ENCODE results near the gene MTHFD1L.

The MTHFD1L gene

DNA sequence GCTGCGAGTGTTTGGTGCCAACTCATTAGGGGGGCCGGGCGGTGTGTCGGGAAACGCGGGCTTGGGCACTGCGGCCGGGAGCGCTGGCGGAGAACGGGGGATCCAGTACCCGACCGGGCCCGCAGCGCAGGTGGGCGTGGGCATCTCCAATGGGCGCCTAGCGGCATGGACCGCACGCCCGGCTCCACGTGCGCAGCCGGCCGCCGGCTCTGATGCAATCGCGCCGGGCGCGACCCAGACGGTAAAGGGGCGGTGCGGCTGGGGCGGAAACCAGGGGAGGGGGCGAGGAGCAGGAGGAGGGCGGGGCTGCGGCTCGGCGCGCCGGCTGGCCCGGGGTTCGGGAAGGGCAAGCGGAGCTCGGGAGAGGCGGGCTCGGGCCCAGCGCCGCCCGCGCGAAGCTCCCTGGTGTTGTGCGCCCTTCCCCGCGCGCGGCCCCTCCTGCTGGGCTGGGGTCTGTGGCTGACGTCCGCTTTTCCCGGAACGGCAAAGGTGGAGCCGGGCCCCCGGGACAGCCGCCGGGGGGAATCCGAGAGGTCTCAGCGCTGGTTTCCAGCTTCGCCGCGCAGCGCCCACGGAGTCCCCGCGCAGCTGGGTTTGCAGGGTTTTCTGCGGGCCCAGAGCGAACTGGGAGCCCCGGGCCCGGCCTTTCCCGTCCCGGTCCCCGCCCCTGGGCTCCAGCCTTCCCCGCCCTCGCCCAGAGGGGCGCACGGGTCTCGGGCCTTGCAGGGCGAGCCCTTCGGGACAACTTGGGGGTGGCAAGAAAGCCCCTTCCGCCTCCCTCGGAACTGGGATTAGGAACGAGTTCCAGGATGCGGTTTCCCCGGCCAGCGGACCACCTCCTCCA lies 867 bp downstream of the MTHFD1L start:
- H3K4me3 ChIP-seq (ENCODE audit: severe bottlenecking) = peak overlapping the region; percentile 92
- H3K4me1 ChIP-seq (ENCODE audit: insufficient read depth, poor library complexity, severe bottlenecking) = no peaks in the 10 kb centered on the region
- peaks cover 15% of the 10 kb centered on the region; the same call in 1 of the 2 replicates for H3K36me3 ChIP-seq (ENCODE audit: low read depth)
- H3K27me3 ChIP-seq (ENCODE audit: insufficient read depth, poor library complexity, severe bottlenecking) = no peaks in the 10 kb centered on the region
- DNase-seq (ENCODE audit: low spot score) = peak; percentile 87
- TF ChIP-seq, protein P1, sequence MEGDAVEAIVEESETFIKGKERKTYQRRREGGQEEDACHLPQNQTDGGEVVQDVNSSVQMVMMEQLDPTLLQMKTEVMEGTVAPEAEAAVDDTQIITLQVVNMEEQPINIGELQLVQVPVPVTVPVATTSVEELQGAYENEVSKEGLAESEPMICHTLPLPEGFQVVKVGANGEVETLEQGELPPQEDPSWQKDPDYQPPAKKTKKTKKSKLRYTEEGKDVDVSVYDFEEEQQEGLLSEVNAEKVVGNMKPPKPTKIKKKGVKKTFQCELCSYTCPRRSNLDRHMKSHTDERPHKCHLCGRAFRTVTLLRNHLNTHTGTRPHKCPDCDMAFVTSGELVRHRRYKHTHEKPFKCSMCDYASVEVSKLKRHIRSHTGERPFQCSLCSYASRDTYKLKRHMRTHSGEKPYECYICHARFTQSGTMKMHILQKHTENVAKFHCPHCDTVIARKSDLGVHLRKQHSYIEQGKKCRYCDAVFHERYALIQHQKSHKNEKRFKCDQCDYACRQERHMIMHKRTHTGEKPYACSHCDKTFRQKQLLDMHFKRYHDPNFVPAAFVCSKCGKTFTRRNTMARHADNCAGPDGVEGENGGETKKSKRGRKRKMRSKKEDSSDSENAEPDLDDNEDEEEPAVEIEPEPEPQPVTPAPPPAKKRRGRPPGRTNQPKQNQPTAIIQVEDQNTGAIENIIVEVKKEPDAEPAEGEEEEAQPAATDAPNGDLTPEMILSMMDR (IDR thresholded peaks at IDR 0.05; ENCODE audit: poor library complexity, severe bottlenecking) = no peak
- H3K27ac ChIP-seq (ENCODE audit: poor library complexity, severe bottlenecking) = peak overlapping the region; percentile 88
- ATAC-seq (ENCODE audit: low read depth) = peak; percentile 78
- H3K9me3 ChIP-seq (ENCODE audit: severe bottlenecking) = no peaks in the 10 kb centered on the region

DNA sequence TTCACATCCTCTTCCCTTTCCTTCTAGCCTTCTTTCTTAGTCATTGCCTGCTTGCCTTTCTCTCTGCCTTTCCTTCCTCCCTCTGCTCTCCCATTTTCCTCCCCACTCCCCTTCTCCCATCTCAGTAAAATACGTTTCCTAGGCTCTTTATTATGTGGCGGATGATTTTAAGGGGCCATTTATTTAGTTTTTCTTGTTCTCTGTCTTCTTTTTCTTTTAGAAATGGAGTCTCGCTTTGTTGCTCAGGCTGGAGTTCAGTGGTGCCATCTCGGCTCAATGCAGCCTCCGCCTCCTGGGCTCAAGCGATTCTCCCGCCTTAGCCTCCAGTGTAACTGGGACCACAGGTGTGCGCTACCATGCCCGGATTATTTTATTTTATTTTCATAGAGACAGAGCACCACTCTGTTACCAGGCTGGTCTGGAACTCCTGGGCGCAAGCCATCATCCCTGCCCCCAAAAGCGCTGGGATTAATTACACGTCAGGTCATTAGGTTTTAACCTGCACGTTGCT lies 1.5 kb downstream of the MTHFD1L start:
- ATAC-seq (ENCODE audit: low read depth) = peak; percentile 28; the same call in 2 of the 3 replicates
- TF ChIP-seq, protein P1 (IDR thresholded peaks at IDR 0.05; ENCODE audit: poor library complexity, severe bottlenecking) = no peak
- H3K4me3 ChIP-seq (ENCODE audit: severe bottlenecking) = peak overlapping the region; percentile 92
- no peak for DNase-seq (ENCODE audit: low spot score)
- peak overlapping the region; percentile 88 for H3K27ac ChIP-seq (ENCODE audit: poor library complexity, severe bottlenecking)
- H3K36me3 ChIP-seq (ENCODE audit: low read depth) = peaks cover 17% of the 10 kb centered on the region
- H3K4me1 ChIP-seq (ENCODE audit: insufficient read depth, poor library complexity, severe bottlenecking) = no peaks in the 10 kb centered on the region
- H3K27me3 ChIP-seq (ENCODE audit: insufficient read depth, poor library complexity, severe bottlenecking) = no peaks in the 10 kb centered on the region
- H3K9me3 ChIP-seq (ENCODE audit: severe bottlenecking) = no peaks in the 10 kb centered on the region

DNA sequence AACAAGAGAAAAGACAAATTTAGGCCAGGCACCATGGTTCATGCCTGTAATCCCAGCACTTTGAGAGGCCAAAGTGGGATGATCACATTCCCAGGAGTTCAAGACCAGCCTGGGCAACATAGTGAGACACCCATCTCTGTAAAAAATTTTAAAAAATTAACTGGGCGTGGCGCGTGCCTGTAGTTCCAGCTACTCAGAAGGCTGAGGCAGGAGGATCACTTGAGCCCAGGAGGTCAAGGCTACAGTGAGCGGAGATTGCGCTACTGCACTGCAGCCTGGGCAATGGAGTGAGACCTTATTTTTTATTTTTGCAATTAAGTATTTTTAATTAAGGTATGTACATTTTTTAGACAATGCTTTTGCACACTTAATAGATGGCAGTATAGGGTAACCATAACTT lies 3.3 kb downstream of the MTHFD1L start:
- no peaks in the 10 kb centered on the region for H3K4me1 ChIP-seq (ENCODE audit: insufficient read depth, poor library complexity, severe bottlenecking)
- no peaks in the 10 kb centered on the region for H3K27me3 ChIP-seq (ENCODE audit: insufficient read depth, poor library complexity, severe bottlenecking)
- no peak overlapping the region for H3K4me3 ChIP-seq (ENCODE audit: severe bottlenecking)
- H3K9me3 ChIP-seq (ENCODE audit: severe bottlenecking) = no peaks in the 10 kb centered on the region
- DNase-seq (ENCODE audit: low spot score) (no peak), ATAC-seq (ENCODE audit: low read depth) (no peak)
- H3K36me3 ChIP-seq (ENCODE audit: low read depth) = peaks cover 28% of the 10 kb centered on the region
- TF ChIP-seq, protein P1 (IDR thresholded peaks at IDR 0.05; ENCODE audit: poor library complexity, severe bottlenecking) = no peak
- no peak overlapping the region for H3K27ac ChIP-seq (ENCODE audit: poor library complexity, severe bottlenecking)

DNA sequence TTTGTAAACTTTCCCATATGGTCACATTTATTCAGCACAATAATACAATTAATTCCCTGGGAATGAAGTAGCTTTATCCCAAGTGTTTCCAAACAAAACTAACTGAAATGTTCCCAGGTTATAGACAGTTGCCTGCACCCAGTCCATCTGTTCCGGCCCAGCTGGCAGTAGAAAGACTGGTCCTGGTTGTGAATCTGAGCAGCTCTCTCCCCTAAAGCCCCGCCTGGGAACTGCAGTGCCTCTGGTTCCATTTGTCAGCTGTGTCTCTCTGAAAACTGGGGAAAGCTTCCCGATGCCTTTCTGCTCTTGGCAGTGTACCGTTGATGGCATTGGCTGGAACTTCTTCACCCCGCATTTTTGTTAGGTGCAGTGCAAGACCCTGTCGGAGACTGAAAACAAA lies 8.7 kb downstream of the MTHFD1L start:
- ATAC-seq (ENCODE audit: low read depth) (0 out of 3 replicates have a peak, but pooled peaks have one; percentile 34), DNase-seq (ENCODE audit: low spot score) (no peak)
- no peak overlapping the region for H3K4me3 ChIP-seq (ENCODE audit: severe bottlenecking)
- TF ChIP-seq, protein P1 (IDR thresholded peaks at IDR 0.05; ENCODE audit: poor library complexity, severe bottlenecking) = no peak
- H3K27me3 ChIP-seq (ENCODE audit: insufficient read depth, poor library complexity, severe bottlenecking) = no peaks in the 10 kb centered on the region
- no peaks in the 10 kb centered on the region for H3K4me1 ChIP-seq (ENCODE audit: insufficient read depth, poor library complexity, severe bottlenecking)
- H3K36me3 ChIP-seq (ENCODE audit: low read depth) = peaks cover 54% of the 10 kb centered on the region
- no peaks in the 10 kb centered on the region for H3K9me3 ChIP-seq (ENCODE audit: severe bottlenecking)
- no peak overlapping the region for H3K27ac ChIP-seq (ENCODE audit: poor library complexity, severe bottlenecking)

DNA sequence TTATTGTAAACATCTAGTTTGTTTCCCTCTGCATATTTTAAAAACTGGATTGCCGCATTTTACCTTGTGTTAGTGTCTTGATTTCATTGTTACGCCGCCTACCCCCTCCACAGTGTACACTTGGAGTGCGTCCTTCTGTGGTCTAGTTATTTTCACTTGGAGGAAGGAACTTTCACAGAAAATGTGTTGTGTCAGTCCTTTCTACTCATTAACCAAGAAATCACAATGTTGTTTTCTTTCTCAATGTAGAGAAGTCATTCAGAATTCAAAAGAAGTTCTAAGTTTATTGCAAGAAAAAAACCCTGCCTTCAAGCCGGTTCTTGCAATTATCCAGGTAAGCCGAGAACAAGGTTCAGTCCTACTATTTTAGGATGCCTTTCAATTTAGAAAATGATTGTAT lies 10.3 kb downstream of the MTHFD1L start:
- Histone ChIP-seq H3K27me3 (ENCODE audit: insufficient read depth, poor library complexity, severe bottlenecking) (no peaks in the 10 kb centered on the region), H3K9me3 (ENCODE audit: severe bottlenecking) (no peaks in the 10 kb centered on the region), H3K27ac (ENCODE audit: poor library complexity, severe bottlenecking) (no peak overlapping the region), H3K4me1 (ENCODE audit: insufficient read depth, poor library complexity, severe bottlenecking) (peaks cover 5% of the 10 kb centered on the region), H3K36me3 (ENCODE audit: low read depth) (peaks cover 70% of the 10 kb centered on the region), H3K4me3 (ENCODE audit: severe bottlenecking) (no peak overlapping the region)
- DNase-seq (ENCODE audit: low spot score) (no peak), ATAC-seq (ENCODE audit: low read depth) (no peak)
- TF ChIP-seq, protein P1 (IDR thresholded peaks at IDR 0.05; ENCODE audit: poor library complexity, severe bottlenecking) = no peak
